ENCODE results near the gene CLEC16A. TPM values are rescaled to one million over a fixed set of nuclear protein-coding genes. Genes with fewer than 3 reads are reported as not detected.

The CLEC16A gene
- total RNA-seq, 1 donor from 2014 or later, result 58.1 TPM

DNA sequence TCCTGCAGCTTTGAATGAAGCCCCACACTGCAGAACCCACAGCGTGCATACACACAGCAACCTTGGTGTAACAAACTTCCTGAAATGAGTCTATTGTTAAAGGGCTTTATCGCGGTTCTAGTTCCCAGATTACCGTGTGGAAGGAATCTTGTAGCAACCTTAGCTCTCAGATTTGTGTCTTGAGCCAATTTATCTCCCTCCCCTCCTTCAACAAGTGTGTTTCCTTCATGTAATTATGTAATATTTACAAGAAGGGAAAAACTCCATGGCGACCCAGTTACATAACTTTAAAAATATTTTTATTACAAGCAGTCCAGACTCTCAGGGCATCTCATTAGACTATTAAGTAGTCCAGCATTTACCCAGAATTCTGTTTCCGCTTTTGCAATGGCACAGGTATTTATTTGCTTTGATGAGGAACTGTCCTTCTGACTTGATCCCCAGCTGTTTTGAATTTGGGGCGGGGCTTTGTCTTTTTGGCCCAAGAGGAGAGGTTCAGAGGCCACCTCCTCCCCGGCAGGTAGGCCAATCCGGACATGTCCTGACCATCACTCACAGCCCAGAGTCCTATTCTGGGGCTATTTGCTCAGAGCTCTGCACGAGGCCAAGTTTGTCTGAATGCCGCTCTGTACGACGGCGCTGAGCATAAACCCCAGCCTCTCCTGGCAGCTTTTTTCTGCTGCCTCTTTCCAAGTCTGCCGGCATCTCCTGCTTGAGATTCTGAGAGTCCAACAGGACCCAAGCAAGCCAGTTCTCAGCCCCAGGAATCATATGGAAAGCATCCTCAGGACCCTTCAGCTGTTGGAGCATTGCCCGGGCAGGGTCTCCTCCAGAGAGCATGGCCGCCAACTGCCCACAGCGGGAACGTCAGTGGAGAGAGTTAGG is 35.6 kb downstream of the CLEC16A start:
- H3K27ac Mint-ChIP-seq (ENCODE audit: unreplicated experiment), result no peak overlapping the region
- H3K4me1 Mint-ChIP-seq (ENCODE audit: unreplicated experiment), result peaks cover 27% of the 10 kb centered on the region
- no peak for DNase-seq (ENCODE audit: low spot score)
- H3K4me3 Mint-ChIP-seq (ENCODE audit: unreplicated experiment), result no peak overlapping the region
- no peak for TF ChIP-seq CTCF (IDR thresholded peaks at IDR 0.05; ENCODE audit: unreplicated experiment)
- H3K27me3 Mint-ChIP-seq (ENCODE audit: unreplicated experiment), result peaks cover 5% of the 10 kb centered on the region
- H3K9me3 Mint-ChIP-seq (ENCODE audit: unreplicated experiment), result no peaks in the 10 kb centered on the region
- peaks cover 16% of the 10 kb centered on the region for H3K36me3 Mint-ChIP-seq (ENCODE audit: low read depth, unreplicated experiment)

- no peaks in the 10 kb centered on the region for H3K9me3 Mint-ChIP-seq (ENCODE audit: unreplicated experiment)
- no peak for DNase-seq (ENCODE audit: low spot score)
- H3K27ac Mint-ChIP-seq (ENCODE audit: unreplicated experiment), result no peak overlapping the region
- peaks cover 18% of the 10 kb centered on the region for H3K36me3 Mint-ChIP-seq (ENCODE audit: low read depth, unreplicated experiment)
- H3K27me3 Mint-ChIP-seq (ENCODE audit: unreplicated experiment), result peaks cover 5% of the 10 kb centered on the region
- no peak overlapping the region for H3K4me3 Mint-ChIP-seq (ENCODE audit: unreplicated experiment)
- TF ChIP-seq CTCF (IDR thresholded peaks at IDR 0.05; ENCODE audit: unreplicated experiment), result no peak
- H3K4me1 Mint-ChIP-seq (ENCODE audit: unreplicated experiment), result peaks cover 27% of the 10 kb centered on the region
These were observed 36.4 kb downstream of the CLEC16A start for GRCh38 chr16:10980813-10981212.

GRCh38 chr16:10981697-10982216 is 37.4 kb downstream of the CLEC16A start:
- no peak for TF ChIP-seq CTCF (IDR thresholded peaks at IDR 0.05; ENCODE audit: unreplicated experiment)
- H3K27me3 Mint-ChIP-seq (ENCODE audit: unreplicated experiment), result peaks cover 5% of the 10 kb centered on the region
- peaks cover 23% of the 10 kb centered on the region for H3K36me3 Mint-ChIP-seq (ENCODE audit: low read depth, unreplicated experiment)
- peak; percentile 31 for DNase-seq (ENCODE audit: low spot score)
- peaks cover 27% of the 10 kb centered on the region for H3K4me1 Mint-ChIP-seq (ENCODE audit: unreplicated experiment)
- no peak overlapping the region for H3K27ac Mint-ChIP-seq (ENCODE audit: unreplicated experiment)
- no peaks in the 10 kb centered on the region for H3K9me3 Mint-ChIP-seq (ENCODE audit: unreplicated experiment)
- no peak overlapping the region for H3K4me3 Mint-ChIP-seq (ENCODE audit: unreplicated experiment)

- Mint-ChIP-seq H3K4me1 (ENCODE audit: unreplicated experiment) (peaks cover 22% of the 10 kb centered on the region), H3K36me3 (ENCODE audit: low read depth, unreplicated experiment) (peaks cover 23% of the 10 kb centered on the region), H3K27ac (ENCODE audit: unreplicated experiment) (peak overlapping the region; percentile 57), H3K4me3 (ENCODE audit: unreplicated experiment) (no peak overlapping the region), H3K27me3 (ENCODE audit: unreplicated experiment) (peaks cover 4% of the 10 kb centered on the region), H3K9me3 (ENCODE audit: unreplicated experiment) (no peaks in the 10 kb centered on the region)
- no peak for TF ChIP-seq CTCF (IDR thresholded peaks at IDR 0.05; ENCODE audit: unreplicated experiment)
- no peak for DNase-seq (ENCODE audit: low spot score)
These were observed 38.2 kb downstream of the CLEC16A start for GRCh38 chr16:10982465-10983150.
